ENCODE data around the gene CHST11. TPM values are rescaled to one million over a fixed set of nuclear protein-coding genes. Genes with fewer than 3 reads are reported as not detected.

CHST11 gene
- total and polyA plus RNA-seq, 2 of the 4 experiments (the other 2 are of a cell fraction) = 1.4 to 2.7 TPM

DNA sequence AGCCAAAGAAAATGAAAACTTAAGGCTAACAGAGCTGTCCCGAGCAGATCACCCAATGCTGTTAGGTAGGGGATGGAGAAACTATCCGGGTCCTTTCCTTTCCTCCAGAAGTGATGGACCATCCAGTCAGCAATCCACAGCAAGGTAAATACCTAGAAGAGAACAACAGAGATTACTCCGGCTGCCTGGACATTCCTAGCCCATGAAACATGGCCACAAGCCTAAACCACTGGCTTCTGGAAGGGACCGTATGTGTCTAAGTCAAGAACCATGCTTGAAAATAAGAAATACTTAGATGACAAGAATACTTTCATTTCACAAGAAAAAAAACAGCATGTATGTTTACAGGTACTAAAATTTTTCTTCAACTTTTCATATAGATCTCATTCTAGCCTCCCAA, 348.4 kb downstream of the CHST11 start:
- no TSS peak for BruUV-seq (replicated peaks)
- Histone ChIP-seq H4K5ac (ENCODE audit: low read depth, low read length) (no peak overlapping the region), H2BK5ac (ENCODE audit: low read depth, low read length, poor library complexity, severe bottlenecking) (no peak overlapping the region), H4K8ac (ENCODE audit: low read depth in 2 of 2, low read length in 2 of 2) (no peak overlapping the region), H3K4me2 (ENCODE audit: low read depth, low read length) (no peak overlapping the region), H4K91ac (ENCODE audit: insufficient read depth, low read depth, low read length) (no peak overlapping the region), H3K9me1 (ENCODE audit: insufficient read depth, low read length) (no peaks in the 10 kb centered on the region; the same call in 1 of the 2 replicates), H3K79me1 (ENCODE audit: low read depth in 1 of 2, low read length in 2 of 2) (no peaks in the 10 kb centered on the region), H3K9ac (ENCODE audit: low read depth, low read length) (no peak overlapping the region), H2BK120ac (ENCODE audit: low read depth, low read length) (no peak overlapping the region), H2AK9ac (replicated peaks; ENCODE audit: low read depth, low read length, poor library complexity) (no peak overlapping the region), H4K20me1 (ENCODE audit: insufficient read depth, low read length) (no peaks in the 10 kb centered on the region), H3K27ac (ENCODE audit: insufficient read depth, low read length) (no peak overlapping the region), H3K4me3 (ENCODE audit: insufficient read depth, low read depth, low read length) (no peak overlapping the region), H2BK20ac (ENCODE audit: low read depth, low read length) (no peak overlapping the region), H3K36me3 (ENCODE audit: control insufficient read depth, insufficient read depth, low read length) (no peaks in the 10 kb centered on the region), H2AFZ (replicated peaks; ENCODE audit: low read length, poor library complexity) (no peak overlapping the region), H3K18ac (ENCODE audit: low read depth, low read length) (no peak overlapping the region), H3K23ac (ENCODE audit: low read depth, low read length) (no peak overlapping the region), H3K56ac (ENCODE audit: extremely low read depth, insufficient read depth, low read length) (no peak overlapping the region), H3K4me1 (ENCODE audit: control insufficient read depth, insufficient read depth, low read length) (no peaks in the 10 kb centered on the region), H2BK15ac (ENCODE audit: low read depth, low read length) (no peak overlapping the region), H2AK5ac (ENCODE audit: low read depth, low read length) (no peak overlapping the region), H3K27me3 (ENCODE audit: control insufficient read depth, insufficient read depth, low read length) (peaks cover 3% of the 10 kb centered on the region; the same call in 1 of the 2 replicates), H3K9me3 (ENCODE audit: control insufficient read depth, insufficient read depth, low read length) (no peaks in the 10 kb centered on the region), H3K14ac (replicated peaks; ENCODE audit: low read depth, low read length) (no peak overlapping the region), H3K4ac (ENCODE audit: low read depth, low read length) (no peak overlapping the region)
- ChIA-PET CTCF (no interaction called here), POLR2A (ENCODE audit: unreplicated experiment) (no interaction called here)
- peak; percentile 61 for ATAC-seq (ENCODE audit: low read depth)
- DNase-seq = peak; percentile 64
- dilution Hi-C loops (cut with HindIII; ENCODE audit: low sequenced_read_pairs, unreplicated experiment) (no loop called here), intact Hi-C loops (cut with micrococcal nuclease) (no loop called here), in situ Hi-C loops (cut with MboI; ENCODE audit: low sequenced_read_pairs) (no loop called here)
- TF ChIP-seq RFX5 (IDR thresholded peaks at IDR 0.05; ENCODE audit: low read depth, low read length) = no peak
- no peak for TF ChIP-seq CHD1 (IDR thresholded peaks at IDR 0.05; ENCODE audit: low read depth, low read length)
- no peak for TF ChIP-seq USF2 (IDR thresholded peaks at IDR 0.05; ENCODE audit: low read depth, low read length)
- TF ChIP-seq, protein P1, sequence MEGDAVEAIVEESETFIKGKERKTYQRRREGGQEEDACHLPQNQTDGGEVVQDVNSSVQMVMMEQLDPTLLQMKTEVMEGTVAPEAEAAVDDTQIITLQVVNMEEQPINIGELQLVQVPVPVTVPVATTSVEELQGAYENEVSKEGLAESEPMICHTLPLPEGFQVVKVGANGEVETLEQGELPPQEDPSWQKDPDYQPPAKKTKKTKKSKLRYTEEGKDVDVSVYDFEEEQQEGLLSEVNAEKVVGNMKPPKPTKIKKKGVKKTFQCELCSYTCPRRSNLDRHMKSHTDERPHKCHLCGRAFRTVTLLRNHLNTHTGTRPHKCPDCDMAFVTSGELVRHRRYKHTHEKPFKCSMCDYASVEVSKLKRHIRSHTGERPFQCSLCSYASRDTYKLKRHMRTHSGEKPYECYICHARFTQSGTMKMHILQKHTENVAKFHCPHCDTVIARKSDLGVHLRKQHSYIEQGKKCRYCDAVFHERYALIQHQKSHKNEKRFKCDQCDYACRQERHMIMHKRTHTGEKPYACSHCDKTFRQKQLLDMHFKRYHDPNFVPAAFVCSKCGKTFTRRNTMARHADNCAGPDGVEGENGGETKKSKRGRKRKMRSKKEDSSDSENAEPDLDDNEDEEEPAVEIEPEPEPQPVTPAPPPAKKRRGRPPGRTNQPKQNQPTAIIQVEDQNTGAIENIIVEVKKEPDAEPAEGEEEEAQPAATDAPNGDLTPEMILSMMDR (conservative IDR thresholded peaks at IDR 0.05; ENCODE audit: low read depth, low read length) = no peak
- no peak for TF ChIP-seq MAZ (IDR thresholded peaks at IDR 0.05; ENCODE audit: borderline replicate concordance, low read depth, low read length)
- no peak for TF ChIP-seq BHLHE40 (IDR thresholded peaks at IDR 0.05; ENCODE audit: low read depth, low read length)
- TF ChIP-seq RCOR1 (IDR thresholded peaks at IDR 0.05; ENCODE audit: insufficient replicate concordance, low read length) = no peak
- no peak for TF ChIP-seq NFE2L2 (IDR thresholded peaks at IDR 0.05; ENCODE audit: low read depth, low read length)
- no peak for TF ChIP-seq FOS (IDR thresholded peaks at IDR 0.05; ENCODE audit: low read depth, low read length)
- no peak for TF ChIP-seq MXI1 (IDR thresholded peaks at IDR 0.05; ENCODE audit: borderline replicate concordance, low read depth, low read length)
- TF ChIP-seq MAFK (IDR thresholded peaks at IDR 0.05; ENCODE audit: low read depth, low read length) = no peak
- TF ChIP-seq RAD21 (IDR thresholded peaks at IDR 0.05; ENCODE audit: low read length) = no peak
- TF ChIP-seq SMC3 (IDR thresholded peaks at IDR 0.05; ENCODE audit: low read depth, low read length) = no peak
- TF ChIP-seq CEBPB (IDR thresholded peaks at IDR 0.05; ENCODE audit: low read depth, low read length) = no peak
- TF ChIP-seq, protein P2, sequence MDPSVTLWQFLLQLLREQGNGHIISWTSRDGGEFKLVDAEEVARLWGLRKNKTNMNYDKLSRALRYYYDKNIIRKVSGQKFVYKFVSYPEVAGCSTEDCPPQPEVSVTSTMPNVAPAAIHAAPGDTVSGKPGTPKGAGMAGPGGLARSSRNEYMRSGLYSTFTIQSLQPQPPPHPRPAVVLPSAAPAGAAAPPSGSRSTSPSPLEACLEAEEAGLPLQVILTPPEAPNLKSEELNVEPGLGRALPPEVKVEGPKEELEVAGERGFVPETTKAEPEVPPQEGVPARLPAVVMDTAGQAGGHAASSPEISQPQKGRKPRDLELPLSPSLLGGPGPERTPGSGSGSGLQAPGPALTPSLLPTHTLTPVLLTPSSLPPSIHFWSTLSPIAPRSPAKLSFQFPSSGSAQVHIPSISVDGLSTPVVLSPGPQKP (IDR thresholded peaks at IDR 0.05; ENCODE audit: borderline replicate concordance, low read depth, low read length) = no peak
- no CpG with 5 or more reads among the region's 4 CpGs for WGBS, 2 experiments (ENCODE audit: extremely low coverage in 2 of 2, insufficient read length in 1 of 2)
